Endothelial cell of umbilical vein (primary cell): ENCODE results near the gene CHN1.

ENCODE experiments used
- CTCF ChIP-seq, 2 donors: IDR thresholded peaks; 1 replicate in 1 of 2; 2 replicates in 1 of 2; pipeline ENCODE4 v1.5.1; 2011; ENCODE audit warnings: low read length in 2 of 2, mild to moderate bottlenecking in 2 of 2, moderate library complexity in 2 of 2, control low read depth in 1 of 2, inconsistent platforms in 1 of 2, low read depth in 1 of 2; ENCODE audit not compliant: insufficient read depth in 1 of 2; ENCODE audit errors: extremely low read depth in 1 of 2
- MAX ChIP-seq: IDR thresholded peaks from 2 replicates; pipeline ENCODE4 v1.6.1; 2011; ENCODE audit not compliant: insufficient read depth, insufficient read length

- TF ChIP-seq CTCF (IDR thresholded peaks at IDR 0.05; ENCODE audit: extremely low read depth in 1 of 2, insufficient read depth in 1 of 2, low read depth in 1 of 2, low read length in 2 of 2) (no peak), MAX (no peak)
These were observed 210.3 kb downstream of the CHN1 start for GRCh38 chr2:174794851-174795374.
